HCT116 (cell line): Measurements from ENCODE around the gene IMPDH1. TPM values are rescaled to one million over a fixed set of nuclear protein-coding genes. Genes with fewer than 3 reads are reported as not detected.

Source experiments
- ATAC-seq: fragments of 200-7000 bp; cut with Tn5 transposase; 2 replicates; pipeline ENCODE4 v1.9.1; 2020; ENCODE audit warnings: mild to moderate bottlenecking, moderate library complexity
- BruUV-seq: library from RNA; stranded (reverse); fragments of 400-500 nt; replicated peaks from 2 replicates; lab custom pipeline; 2021; lab: Mats Ljungman, UMichigan
- CTCF ChIA-PET: fragments of 300-600 bp; sonication (Branson Sonifier 250); formaldehyde crosslinking; loops from one replicate; lab custom pipeline; 2021; ENCODE audit warnings: antibody characterized with exemption; lab: Charles Lee
- POLR2A ChIA-PET: fragments of 300-600, 350-600 bp; sonication (Branson Sonifier 250); formaldehyde crosslinking; loops from one replicate; lab custom pipeline; 2021; ENCODE audit warnings: antibody characterized with exemption; lab: Charles Lee
- RAD21 ChIA-PET, 2 experiments: fragments of 300-600 bp; sonication (Branson Sonifier 250); formaldehyde crosslinking; loops; one replicate each; lab custom pipeline; 2023; ENCODE audit warnings: low total read pairs in 2 of 2; ENCODE audit not compliant: uncharacterized antibody in 2 of 2, unreplicated experiment in 2 of 2, low non-redundant PET in 1 of 2; lab: Charles Lee
- DNase-seq: peaks from one replicate; pipeline ENCODE4 v3.0.0-alpha.2; 2010; ENCODE audit warnings: low read depth, low spot score
- H2AFZ ChIP-seq: fragments of 200-600 bp; shearing (Covaris generic), sonication (generic); 2 replicates; pipeline ENCODE4 v1.6.1; 2017; ENCODE audit warnings: low read depth, mixed run types, mixed read lengths, antibody characterized with exemption, low read length; ENCODE audit not compliant: poor library complexity, severe bottlenecking
- H3K27ac ChIP-seq: 2 replicates; pipeline ENCODE4 v1.5.1; 2012; ENCODE audit warnings: low read depth, low read length
- H3K27me3 ChIP-seq: fragments of 200-600 bp; sonication (generic); 2 replicates; pipeline ENCODE4 v1.6.1; 2016; ENCODE audit warnings: mixed run types, low read length, mixed read lengths; ENCODE audit not compliant: insufficient read depth
- H3K36me3 ChIP-seq, 2 experiments: fragments of 200-500 bp in 1 of 2; fragments of 200-600 bp in 1 of 2; sonication (Bioruptor generic) in 1 of 2; sonication (generic) in 1 of 2; 2 replicates each; pipeline versions ENCODE4 v1.5.1 to v1.6.1; 2014 to 2016; ENCODE audit warnings: low read length in 2 of 2, inconsistent platforms in 1 of 2, mixed read lengths in 1 of 2, mixed run types in 1 of 2; ENCODE audit not compliant: insufficient read depth in 2 of 2, control insufficient read depth in 1 of 2
- H3K4me1 ChIP-seq, 2 experiments: fragments of 200-600 bp in 1 of 2; sonication (generic) in 1 of 2; 2 replicates each; pipeline versions ENCODE4 v1.5.1 to v1.6.1; 2012 to 2017; ENCODE audit warnings: low read length in 2 of 2, inconsistent platforms in 1 of 2, mild to moderate bottlenecking in 1 of 2, mixed read lengths in 1 of 2, mixed run types in 1 of 2, moderate library complexity in 1 of 2; ENCODE audit not compliant: insufficient read depth in 2 of 2, control insufficient read depth in 1 of 2
- H3K4me2 ChIP-seq: fragments of 200-600 bp; sonication (generic); 2 replicates; pipeline ENCODE4 v1.6.1; 2017; ENCODE audit warnings: mixed run types, low read length, mixed read lengths
- H3K4me3 ChIP-seq, 2 experiments: fragments of 200-600 bp in 1 of 2; sonication (generic) in 1 of 2; replicated peaks in 1 of 2; 2 replicates each; pipeline ENCODE4 v1.5.1; 2011 to 2016; ENCODE audit warnings: low read length in 2 of 2, control low read depth in 1 of 2, low read depth in 1 of 2, mild to moderate bottlenecking in 1 of 2, mixed read lengths in 1 of 2, mixed run types in 1 of 2
- H3K79me2 ChIP-seq: fragments of 200-600 bp; sonication (generic); 2 replicates; pipeline ENCODE4 v1.6.1; 2017; ENCODE audit warnings: mild to moderate bottlenecking, mixed run types, low read length, moderate library complexity, mixed read lengths; ENCODE audit not compliant: insufficient read depth
- H3K9ac ChIP-seq: fragments of 200-600 bp; sonication (generic); 2 replicates; pipeline ENCODE4 v1.6.1; 2016; ENCODE audit warnings: low read length, mixed read lengths
- H3K9me2 ChIP-seq: fragments of 200-600 bp; sonication (generic), shearing (Covaris generic); 2 replicates; pipeline ENCODE4 v1.6.1; 2017; ENCODE audit warnings: mixed run types, mild to moderate bottlenecking, moderate library complexity; ENCODE audit not compliant: insufficient read depth
- H3K9me3 ChIP-seq, 2 experiments: fragments of 200-500 bp in 1 of 2; fragments of 200-600 bp in 1 of 2; sonication (Bioruptor generic) in 1 of 2; sonication (generic) in 1 of 2; 2 replicates each; pipeline ENCODE4 v1.6.1; 2014 to 2017; ENCODE audit warnings: low read length in 2 of 2, mixed read lengths in 2 of 2, inconsistent platforms in 1 of 2, low read depth in 1 of 2, mild to moderate bottlenecking in 1 of 2, mixed run types in 1 of 2, moderate library complexity in 1 of 2; ENCODE audit not compliant: control insufficient read depth in 1 of 2, insufficient read depth in 1 of 2
- H4K20me1 ChIP-seq: fragments of 200-600 bp; sonication (generic), shearing (Covaris generic); 2 replicates; pipeline ENCODE4 v1.6.1; 2017; ENCODE audit warnings: mixed run types, mild to moderate bottlenecking, moderate library complexity; ENCODE audit not compliant: insufficient read depth
- ATF3 ChIP-seq: IDR thresholded peaks from 2 replicates; pipeline ENCODE4 v1.6.1; 2012
- CBX3 ChIP-seq: IDR thresholded peaks from 2 replicates; pipeline ENCODE4 v1.6.1; 2012; ENCODE audit warnings: low read depth
- CTCF ChIP-seq, 3 experiments: fragments of 200-600 bp in 1 of 3; sonication (generic) in 1 of 3; IDR thresholded peaks in 2 of 3; conservative IDR thresholded peaks in 1 of 3; 2 replicates each; pipeline ENCODE4 v1.5.1; 2012 to 2017; ENCODE audit warnings: low read depth in 2 of 3, low read length in 2 of 3, antibody characterized with exemption in 1 of 3, borderline replicate concordance in 1 of 3, control low read depth in 1 of 3, mild to moderate bottlenecking in 1 of 3, mixed read lengths in 1 of 3, mixed run types in 1 of 3, moderate library complexity in 1 of 3; ENCODE audit not compliant: insufficient read depth in 1 of 3
- EGR1 ChIP-seq: IDR thresholded peaks from 2 replicates; pipeline ENCODE4 v1.6.1; 2012; ENCODE audit warnings: low read depth
- EZH2 ChIP-seq: fragments of 200-600 bp; sonication (generic); IDR thresholded peaks from 2 replicates; pipeline ENCODE4 v1.6.1; 2017; ENCODE audit warnings: antibody characterized with exemption, mixed run types
- EZH2phosphoT487 ChIP-seq: fragments of 200-600 bp; IDR thresholded peaks from 2 replicates; pipeline ENCODE4 v1.6.1; 2018; ENCODE audit warnings: antibody characterized with exemption, borderline replicate concordance
- FOSL1 ChIP-seq: IDR thresholded peaks from 2 replicates; pipeline ENCODE4 v1.6.1; 2012; ENCODE audit warnings: low read depth
- JUND ChIP-seq: IDR thresholded peaks from 2 replicates; pipeline ENCODE4 v1.6.1; 2012
- MAX ChIP-seq: IDR thresholded peaks from 2 replicates; pipeline ENCODE4 v1.6.1; 2012
- POLR2AphosphoS5 ChIP-seq: IDR thresholded peaks from 2 replicates; pipeline ENCODE4 v1.6.1; 2011; ENCODE audit warnings: mild to moderate bottlenecking, low read depth, low read length, moderate library complexity
- RAD21 ChIP-seq: IDR thresholded peaks from 2 replicates; pipeline ENCODE4 v1.6.1; 2012; ENCODE audit warnings: low read depth, mild to moderate bottlenecking
- SIN3A ChIP-seq: IDR thresholded peaks from 2 replicates; pipeline ENCODE4 v1.6.1; 2012; ENCODE audit warnings: low read depth
- SP1 ChIP-seq: IDR thresholded peaks from 2 replicates; pipeline ENCODE4 v1.6.1; 2012; ENCODE audit warnings: low read depth
- TCF7L2 ChIP-seq: IDR thresholded peaks from 2 replicates; pipeline ENCODE4 v1.7.0; 2011; ENCODE audit warnings: borderline replicate concordance, inconsistent platforms; ENCODE audit not compliant: insufficient read depth, insufficient read length; ENCODE audit errors: extremely low read depth
- YY1 ChIP-seq: IDR thresholded peaks from 2 replicates; pipeline ENCODE4 v1.6.1; 2011; ENCODE audit warnings: low read length, low read depth, moderate library complexity, mild to moderate bottlenecking; ENCODE audit not compliant: insufficient replicate concordance; ENCODE audit errors: extremely low read depth
- ZFX ChIP-seq: fragments of 450-650 bp; IDR thresholded peaks from 2 replicates; pipeline ENCODE4 v1.6.1; 2017
- ZNF274 ChIP-seq: fragments of 200-500 bp; sonication (Bioruptor generic); IDR thresholded peaks from 2 replicates; pipeline ENCODE4 v1.6.1; 2014; ENCODE audit warnings: mild to moderate bottlenecking, low read depth, low read length, inconsistent platforms
- intact Hi-C: fragments of 100-400 bp; cut with micrococcal nuclease; formaldehyde crosslinking; loops from 2 replicates; pipeline ENCODE4 v1.10.0; 2022
- total RNA-seq: library from RNA; stranded (reverse); gene quantifications from one replicate; pipeline ENCODE4 v1.2.1, GENCODE V29; 2021; ENCODE audit not compliant: unreplicated experiment

Gene IMPDH1
- total RNA-seq, 1 experiment from 2014 or later, result 98.2 TPM

DNA sequence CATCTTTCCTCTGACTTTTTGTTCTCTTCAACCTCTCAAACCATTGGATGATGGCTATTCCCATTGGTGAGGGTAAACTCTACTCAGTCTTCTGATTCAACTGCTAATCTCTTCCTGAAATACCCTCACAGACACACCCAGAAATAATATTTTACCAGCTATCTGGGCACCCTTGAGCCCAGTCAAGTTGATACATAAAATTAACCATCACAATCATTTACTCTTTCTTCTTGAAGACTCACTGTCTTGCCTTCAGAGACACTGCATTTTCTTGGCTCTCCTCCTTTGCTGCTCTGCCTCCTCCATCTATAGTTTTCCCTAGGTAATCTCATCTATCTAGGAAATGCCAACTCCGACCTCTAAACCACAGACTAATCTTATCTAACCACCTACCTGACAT is 35.7 kb downstream of the IMPDH1 start (continued):
- TF ChIP-seq RAD21 (no peak), CBX3 (no peak), EGR1 (no peak), ZFX (no peak), EZH2 (no peak), MAX (no peak), JUND (no peak), TCF7L2 (no peak), ATF3 (no peak)

DNA sequence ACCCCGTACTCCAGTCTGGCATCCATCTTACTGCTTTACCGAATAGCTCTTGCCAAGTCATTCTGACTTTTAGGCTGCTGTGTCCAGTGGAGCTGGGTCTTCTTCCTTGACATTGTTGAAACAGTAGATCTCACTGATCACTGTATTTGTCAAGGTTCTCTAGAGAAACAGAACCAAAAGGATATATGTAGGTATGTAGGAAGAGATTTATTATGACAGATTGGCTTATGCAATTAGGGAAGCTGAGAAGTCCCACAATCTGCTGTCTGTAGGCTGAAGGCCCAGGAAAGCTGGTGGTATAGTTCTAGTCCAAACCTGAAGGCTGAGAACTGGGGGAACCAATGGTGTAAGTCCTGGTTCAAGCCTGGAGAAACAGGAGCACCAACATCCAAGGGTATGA is 36.2 kb downstream of the IMPDH1 start:
- H2AFZ ChIP-seq, result no peak overlapping the region
- H3K4me1 ChIP-seq, result no peaks in the 10 kb centered on the region
- no peak for TF ChIP-seq FOSL1
- no peak for TF ChIP-seq EZH2phosphoT487
- no peak for TF ChIP-seq RAD21
- TF ChIP-seq ZNF274, result no peak
- TF ChIP-seq SP1, result no peak
- no peak for TF ChIP-seq POLR2AphosphoS5
- no peak for TF ChIP-seq YY1
- no peak for TF ChIP-seq EZH2
- TF ChIP-seq SIN3A, result no peak
- TF ChIP-seq EGR1, result no peak
- TF ChIP-seq CTCF (IDR thresholded peaks at IDR 0.05 in 2 of 3, conservative IDR thresholded peaks at IDR 0.05 in 1 of 3; ENCODE audit: borderline replicate concordance in 1 of 3, insufficient read depth in 1 of 3, low read depth in 2 of 3, low read length in 2 of 3), result no peak
- TF ChIP-seq ZFX, result no peak
- H3K4me2 ChIP-seq, result no peak overlapping the region
- no peak overlapping the region for H3K27ac ChIP-seq
- RAD21 ChIA-PET, result no interaction called here
- no peak for DNase-seq
- H3K27me3 ChIP-seq, result no peaks in the 10 kb centered on the region
- no peaks in the 10 kb centered on the region for H3K9me3 ChIP-seq
- H3K79me2 ChIP-seq, result no peaks in the 10 kb centered on the region
- no peak for ATAC-seq
- no peaks in the 10 kb centered on the region for H4K20me1 ChIP-seq
- BruUV-seq, result no TSS peak
- no peak overlapping the region for H3K9ac ChIP-seq
- no peak overlapping the region for H3K4me3 ChIP-seq
- H3K36me3 ChIP-seq, result no peaks in the 10 kb centered on the region
- POLR2A ChIA-PET, result no interaction called here
- no peaks in the 10 kb centered on the region for H3K9me2 ChIP-seq
- CTCF ChIA-PET, result interaction anchor here (1.0 to 4.4 kb wide), 3 partner anchors 8 to 26 kb away, joined by 4 to 19 read pairs (median 8); no protein-coding TSS in a partner anchor
- intact Hi-C loops, result no loop called here
